Loucy (cell line): ENCODE measurements around the gene LITAFD.

Experiments used
- CTCF ChIP-seq: fragments of 200-600 bp; sonication (generic); conservative IDR thresholded peaks from 2 replicates; pipeline ENCODE4 v1.5.1; 2014; ENCODE audit warnings: mild to moderate bottlenecking, antibody characterized with exemption, low read length
- EZH2phosphoT487 ChIP-seq: fragments of 200-600 bp; IDR thresholded peaks from 2 replicates; pipeline ENCODE4 v1.6.1; 2018; ENCODE audit warnings: antibody characterized with exemption, mild to moderate bottlenecking, moderate library complexity, borderline replicate concordance

- no peak for TF ChIP-seq CTCF
- no peak for TF ChIP-seq EZH2phosphoT487
These were observed 37.8 kb downstream of the LITAFD start for GRCh38 chr16:8919934-8920462.
